HCT116 (cell line): ENCODE measurements around the gene TTBK1.

Experiments used
- CEBPB ChIP-seq: IDR thresholded peaks from 2 replicates; pipeline ENCODE4 v1.6.1; 2012; ENCODE audit warnings: low read depth
- EGR1 ChIP-seq: IDR thresholded peaks from 2 replicates; pipeline ENCODE4 v1.6.1; 2012; ENCODE audit warnings: low read depth
- EZH2 ChIP-seq: fragments of 200-600 bp; sonication (generic); IDR thresholded peaks from 2 replicates; pipeline ENCODE4 v1.6.1; 2017; ENCODE audit warnings: antibody characterized with exemption, mixed run types
- EZH2phosphoT487 ChIP-seq: fragments of 200-600 bp; IDR thresholded peaks from 2 replicates; pipeline ENCODE4 v1.6.1; 2018; ENCODE audit warnings: antibody characterized with exemption, borderline replicate concordance
- JUND ChIP-seq: IDR thresholded peaks from 2 replicates; pipeline ENCODE4 v1.6.1; 2012
- POLR2A ChIP-seq: IDR thresholded peaks from 2 replicates; pipeline ENCODE4 v1.7.0; 2011; ENCODE audit warnings: borderline replicate concordance; ENCODE audit not compliant: insufficient read depth, insufficient read length; ENCODE audit errors: extremely low read depth
- POLR2AphosphoS5 ChIP-seq: IDR thresholded peaks from 2 replicates; pipeline ENCODE4 v1.6.1; 2011; ENCODE audit warnings: mild to moderate bottlenecking, low read depth, low read length, moderate library complexity
- RAD21 ChIP-seq: IDR thresholded peaks from 2 replicates; pipeline ENCODE4 v1.6.1; 2012; ENCODE audit warnings: low read depth, mild to moderate bottlenecking
- SP1 ChIP-seq: IDR thresholded peaks from 2 replicates; pipeline ENCODE4 v1.6.1; 2012; ENCODE audit warnings: low read depth
- SRF ChIP-seq: IDR thresholded peaks from 2 replicates; pipeline ENCODE4 v1.6.1; 2012; ENCODE audit warnings: low read depth
- TF ChIP-seq, protein P1 (sequence below), 3 experiments: fragments of 200-600 bp in 1 of 3; sonication (generic) in 1 of 3; IDR thresholded peaks in 2 of 3; conservative IDR thresholded peaks in 1 of 3; 2 replicates each; pipeline ENCODE4 v1.5.1; 2012 to 2017; ENCODE audit warnings: low read depth in 2 of 3, low read length in 2 of 3, antibody characterized with exemption in 1 of 3, borderline replicate concordance in 1 of 3, control low read depth in 1 of 3, mild to moderate bottlenecking in 1 of 3, mixed read lengths in 1 of 3, mixed run types in 1 of 3, moderate library complexity in 1 of 3; ENCODE audit not compliant: insufficient read depth in 1 of 3
- TF ChIP-seq, protein P2 (sequence below): IDR thresholded peaks from 2 replicates; pipeline ENCODE4 v1.6.1; 2011; ENCODE audit warnings: mild to moderate bottlenecking, low read length, moderate library complexity; ENCODE audit not compliant: insufficient replicate concordance; ENCODE audit errors: extremely low read depth
- TF ChIP-seq, protein P3 (sequence below): IDR thresholded peaks from 2 replicates; pipeline ENCODE4 v1.6.1; 2012

DNA sequence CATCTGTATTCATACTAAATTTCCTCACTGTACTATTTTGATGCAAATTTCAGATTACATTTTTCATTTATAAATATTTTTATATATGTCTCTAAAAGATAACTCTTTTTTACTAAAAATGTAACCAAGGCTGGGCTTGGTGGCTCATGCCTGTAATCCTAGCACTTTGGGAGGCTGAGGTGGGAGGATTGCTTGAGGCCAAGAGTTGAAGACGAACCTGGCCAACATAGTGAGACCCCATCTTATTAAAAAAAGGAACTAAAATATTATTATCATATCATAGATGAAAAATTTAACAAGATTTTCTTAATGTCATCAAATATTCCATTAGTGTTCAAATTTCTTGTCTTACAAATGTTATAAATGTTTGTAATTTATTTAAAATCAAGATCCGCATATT lies 7.4 kb upstream of the TTBK1 start:
- no peak for TF ChIP-seq EGR1
- TF ChIP-seq, protein P1, sequence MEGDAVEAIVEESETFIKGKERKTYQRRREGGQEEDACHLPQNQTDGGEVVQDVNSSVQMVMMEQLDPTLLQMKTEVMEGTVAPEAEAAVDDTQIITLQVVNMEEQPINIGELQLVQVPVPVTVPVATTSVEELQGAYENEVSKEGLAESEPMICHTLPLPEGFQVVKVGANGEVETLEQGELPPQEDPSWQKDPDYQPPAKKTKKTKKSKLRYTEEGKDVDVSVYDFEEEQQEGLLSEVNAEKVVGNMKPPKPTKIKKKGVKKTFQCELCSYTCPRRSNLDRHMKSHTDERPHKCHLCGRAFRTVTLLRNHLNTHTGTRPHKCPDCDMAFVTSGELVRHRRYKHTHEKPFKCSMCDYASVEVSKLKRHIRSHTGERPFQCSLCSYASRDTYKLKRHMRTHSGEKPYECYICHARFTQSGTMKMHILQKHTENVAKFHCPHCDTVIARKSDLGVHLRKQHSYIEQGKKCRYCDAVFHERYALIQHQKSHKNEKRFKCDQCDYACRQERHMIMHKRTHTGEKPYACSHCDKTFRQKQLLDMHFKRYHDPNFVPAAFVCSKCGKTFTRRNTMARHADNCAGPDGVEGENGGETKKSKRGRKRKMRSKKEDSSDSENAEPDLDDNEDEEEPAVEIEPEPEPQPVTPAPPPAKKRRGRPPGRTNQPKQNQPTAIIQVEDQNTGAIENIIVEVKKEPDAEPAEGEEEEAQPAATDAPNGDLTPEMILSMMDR (IDR thresholded peaks at IDR 0.05 in 2 of 3, conservative IDR thresholded peaks at IDR 0.05 in 1 of 3; ENCODE audit: borderline replicate concordance in 1 of 3, insufficient read depth in 1 of 3, low read depth in 2 of 3, low read length in 2 of 3): no peak
- TF ChIP-seq CEBPB: no peak
- no peak for TF ChIP-seq RAD21
- TF ChIP-seq POLR2AphosphoS5: no peak
- TF ChIP-seq POLR2A: no peak
- no peak for TF ChIP-seq JUND
- TF ChIP-seq, protein P2, sequence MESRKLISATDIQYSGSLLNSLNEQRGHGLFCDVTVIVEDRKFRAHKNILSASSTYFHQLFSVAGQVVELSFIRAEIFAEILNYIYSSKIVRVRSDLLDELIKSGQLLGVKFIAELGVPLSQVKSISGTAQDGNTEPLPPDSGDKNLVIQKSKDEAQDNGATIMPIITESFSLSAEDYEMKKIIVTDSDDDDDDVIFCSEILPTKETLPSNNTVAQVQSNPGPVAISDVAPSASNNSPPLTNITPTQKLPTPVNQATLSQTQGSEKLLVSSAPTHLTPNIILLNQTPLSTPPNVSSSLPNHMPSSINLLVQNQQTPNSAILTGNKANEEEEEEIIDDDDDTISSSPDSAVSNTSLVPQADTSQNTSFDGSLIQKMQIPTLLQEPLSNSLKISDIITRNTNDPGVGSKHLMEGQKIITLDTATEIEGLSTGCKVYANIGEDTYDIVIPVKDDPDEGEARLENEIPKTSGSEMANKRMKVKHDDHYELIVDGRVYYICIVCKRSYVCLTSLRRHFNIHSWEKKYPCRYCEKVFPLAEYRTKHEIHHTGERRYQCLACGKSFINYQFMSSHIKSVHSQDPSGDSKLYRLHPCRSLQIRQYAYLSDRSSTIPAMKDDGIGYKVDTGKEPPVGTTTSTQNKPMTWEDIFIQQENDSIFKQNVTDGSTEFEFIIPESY: no peak
- TF ChIP-seq, protein P3, sequence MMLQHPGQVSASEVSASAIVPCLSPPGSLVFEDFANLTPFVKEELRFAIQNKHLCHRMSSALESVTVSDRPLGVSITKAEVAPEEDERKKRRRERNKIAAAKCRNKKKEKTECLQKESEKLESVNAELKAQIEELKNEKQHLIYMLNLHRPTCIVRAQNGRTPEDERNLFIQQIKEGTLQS: no peak
- no peak for TF ChIP-seq SP1
- no peak for TF ChIP-seq EZH2
- TF ChIP-seq EZH2phosphoT487: no peak
- TF ChIP-seq SRF: no peak
